ENCODE measurements around the gene DNAH11. TPM values are rescaled to one million over a fixed set of nuclear protein-coding genes. Genes with fewer than 3 reads are reported as not detected.
A peak's percentile ranks its signal among the peaks of the same experiment; 100 is the strongest.

DNAH11 gene
- total and polyA plus RNA-seq, 3 donors from 2014 or later: 4.9 to 19.3 (median 14.2) TPM

DNA sequence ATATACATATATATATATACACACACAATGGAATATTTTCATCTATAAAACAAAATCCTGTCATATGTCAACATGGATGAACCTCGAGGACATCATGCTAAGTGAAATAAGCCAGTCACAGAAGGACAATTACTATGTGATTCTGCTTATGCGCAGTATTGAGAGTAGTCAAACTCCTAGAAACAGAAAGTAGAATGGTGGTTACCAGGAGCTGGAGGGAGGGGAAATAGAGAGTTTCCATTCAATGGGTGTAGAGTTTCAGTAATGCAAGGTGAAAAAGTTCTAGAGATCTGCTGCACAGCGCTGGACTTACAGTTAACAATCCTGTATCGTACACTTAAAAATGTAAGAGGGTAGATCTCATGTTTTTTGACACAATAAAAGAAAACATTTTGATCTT lies 221.0 kb downstream of the DNAH11 start:
- no peak overlapping the region for H3K27ac ChIP-seq

DNA sequence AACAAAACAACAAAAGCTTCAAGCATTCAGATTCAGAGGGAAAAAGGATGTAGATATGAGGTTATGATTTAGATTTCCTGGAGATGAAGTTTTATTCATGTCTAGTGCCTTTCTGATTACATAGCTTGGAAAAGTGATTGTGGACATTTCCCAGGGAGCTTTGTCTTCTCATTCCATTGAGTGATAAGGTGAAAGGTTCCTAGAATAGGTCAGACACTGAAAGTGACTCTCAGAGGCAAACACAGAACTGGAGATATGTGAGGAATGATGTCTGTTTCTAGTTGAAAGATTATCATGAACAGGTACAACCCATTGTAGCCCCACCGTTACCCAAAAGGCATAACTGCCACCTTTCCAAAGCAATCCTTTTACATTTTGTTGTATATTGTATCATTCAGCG lies 223.4 kb downstream of the DNAH11 start:
- no peak for DNase-seq
- intact Hi-C loops (cut with DNase I; ENCODE audit: low total_unique reads): no loop called here

More for the DNA sequence above, 221.0 kb downstream of the DNAH11 start:
- DNase-seq: no peak
- H3K4me1 ChIP-seq: no peaks in the 10 kb centered on the region
- no peaks in the 10 kb centered on the region for H3K27me3 ChIP-seq
- no peaks in the 10 kb centered on the region for H3K36me3 ChIP-seq (ENCODE audit: low read depth, missing control alignments)
- WGBS, 2 donors: 90 to 94% methylated on average over 4 of the region's 4 CpGs
- TF ChIP-seq POLR2A (IDR thresholded peaks at IDR 0.05): no peak
- TF ChIP-seq, protein P1, sequence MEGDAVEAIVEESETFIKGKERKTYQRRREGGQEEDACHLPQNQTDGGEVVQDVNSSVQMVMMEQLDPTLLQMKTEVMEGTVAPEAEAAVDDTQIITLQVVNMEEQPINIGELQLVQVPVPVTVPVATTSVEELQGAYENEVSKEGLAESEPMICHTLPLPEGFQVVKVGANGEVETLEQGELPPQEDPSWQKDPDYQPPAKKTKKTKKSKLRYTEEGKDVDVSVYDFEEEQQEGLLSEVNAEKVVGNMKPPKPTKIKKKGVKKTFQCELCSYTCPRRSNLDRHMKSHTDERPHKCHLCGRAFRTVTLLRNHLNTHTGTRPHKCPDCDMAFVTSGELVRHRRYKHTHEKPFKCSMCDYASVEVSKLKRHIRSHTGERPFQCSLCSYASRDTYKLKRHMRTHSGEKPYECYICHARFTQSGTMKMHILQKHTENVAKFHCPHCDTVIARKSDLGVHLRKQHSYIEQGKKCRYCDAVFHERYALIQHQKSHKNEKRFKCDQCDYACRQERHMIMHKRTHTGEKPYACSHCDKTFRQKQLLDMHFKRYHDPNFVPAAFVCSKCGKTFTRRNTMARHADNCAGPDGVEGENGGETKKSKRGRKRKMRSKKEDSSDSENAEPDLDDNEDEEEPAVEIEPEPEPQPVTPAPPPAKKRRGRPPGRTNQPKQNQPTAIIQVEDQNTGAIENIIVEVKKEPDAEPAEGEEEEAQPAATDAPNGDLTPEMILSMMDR (IDR thresholded peaks at IDR 0.05): no peak
- H3K4me3 ChIP-seq: no peak overlapping the region
- intact Hi-C loops (cut with DNase I; ENCODE audit: low total_unique reads): no loop called here
- H3K9me3 ChIP-seq: no peaks in the 10 kb centered on the region

DNA sequence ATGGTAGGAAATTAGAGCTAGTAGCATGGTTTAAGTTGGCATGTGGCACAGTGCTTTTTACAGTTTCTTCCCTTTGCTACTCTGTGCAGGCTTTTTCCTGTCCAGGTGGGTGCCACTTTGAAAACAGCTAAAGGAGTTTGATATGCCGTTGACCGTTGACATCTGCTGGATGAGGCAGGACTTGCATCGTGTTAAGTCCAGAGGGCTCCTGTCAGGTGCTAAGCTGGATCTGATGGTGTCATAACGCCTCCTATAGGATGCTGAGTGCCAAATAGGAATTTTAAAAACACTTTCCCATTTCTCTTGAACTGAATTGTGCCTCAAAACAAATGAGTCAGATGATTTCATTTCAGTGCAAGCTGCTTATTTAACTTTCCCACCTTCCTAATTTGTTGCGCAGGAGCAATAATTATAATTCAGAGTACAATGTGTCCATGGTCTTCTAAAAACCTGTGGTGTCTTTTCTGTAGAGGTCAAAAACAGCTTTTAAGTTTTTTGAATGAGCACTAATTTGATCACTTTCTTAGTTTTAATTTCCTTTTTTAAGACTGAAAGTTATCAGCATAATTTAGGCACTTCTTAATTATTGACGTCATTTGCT lies 224.6 kb downstream of the DNAH11 start:
- DNase-seq: peak; percentile 74
- no peaks in the 10 kb centered on the region for H3K4me1 ChIP-seq
- no peaks in the 10 kb centered on the region for H3K27me3 ChIP-seq
- H3K27ac ChIP-seq: no peak overlapping the region
- H3K9me3 ChIP-seq: no peaks in the 10 kb centered on the region
- 34 to 47% methylated on average over 6 of the region's 6 CpGs for WGBS, 2 donors
- no peaks in the 10 kb centered on the region for H3K36me3 ChIP-seq (ENCODE audit: low read depth, missing control alignments)
- TF ChIP-seq, protein P1 (IDR thresholded peaks at IDR 0.05): peak in 1 of 3 experiments; percentile 38
- TF ChIP-seq POLR2A (IDR thresholded peaks at IDR 0.05): no peak
- intact Hi-C loops (cut with DNase I; ENCODE audit: low total_unique reads): no loop called here
- H3K4me3 ChIP-seq: no peak overlapping the region

More for the DNA sequence above, 223.4 kb downstream of the DNAH11 start:
- Histone ChIP-seq H3K36me3 (ENCODE audit: low read depth, missing control alignments) (no peaks in the 10 kb centered on the region), H3K9me3 (no peaks in the 10 kb centered on the region), H3K4me1 (no peaks in the 10 kb centered on the region), H3K27me3 (no peaks in the 10 kb centered on the region), H3K27ac (no peak overlapping the region), H3K4me3 (no peak overlapping the region)
- 82 to 88% methylated on average over 2 of the region's 2 CpGs for WGBS, 2 donors
- no peak for TF ChIP-seq POLR2A (IDR thresholded peaks at IDR 0.05)
- TF ChIP-seq, protein P1 (IDR thresholded peaks at IDR 0.05): no peak

DNA sequence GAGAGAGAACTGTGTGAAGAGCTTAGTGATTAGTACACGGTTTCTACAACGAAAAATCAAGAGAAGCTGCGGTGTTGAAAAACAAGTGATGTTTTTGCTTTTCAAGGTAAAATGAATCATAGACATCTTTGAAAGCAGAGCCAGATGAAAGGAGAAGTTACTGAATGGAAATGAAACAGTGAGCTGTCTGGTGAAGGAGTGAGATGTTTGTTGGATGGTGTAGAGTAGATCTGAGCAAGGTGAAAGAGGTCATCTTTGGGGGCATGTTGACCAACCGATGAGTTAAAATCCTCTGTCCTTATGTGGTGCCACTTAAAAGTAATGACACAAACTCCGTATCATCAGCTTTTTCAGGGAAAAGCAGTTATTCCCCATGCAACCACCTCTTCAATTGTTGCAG lies 225.4 kb downstream of the DNAH11 start:
- 68% methylated on average over 5 of the region's 5 CpGs for WGBS, 2 donors
- TF ChIP-seq POLR2A (IDR thresholded peaks at IDR 0.05): no peak
- TF ChIP-seq, protein P1 (IDR thresholded peaks at IDR 0.05): no peak
- Histone ChIP-seq H3K4me3 (no peak overlapping the region), H3K36me3 (ENCODE audit: low read depth, missing control alignments) (no peaks in the 10 kb centered on the region), H3K27ac (no peak overlapping the region), H3K4me1 (no peaks in the 10 kb centered on the region), H3K27me3 (no peaks in the 10 kb centered on the region), H3K9me3 (no peaks in the 10 kb centered on the region)
- intact Hi-C loops (cut with DNase I; ENCODE audit: low total_unique reads): no loop called here
- no peak for DNase-seq

DNA sequence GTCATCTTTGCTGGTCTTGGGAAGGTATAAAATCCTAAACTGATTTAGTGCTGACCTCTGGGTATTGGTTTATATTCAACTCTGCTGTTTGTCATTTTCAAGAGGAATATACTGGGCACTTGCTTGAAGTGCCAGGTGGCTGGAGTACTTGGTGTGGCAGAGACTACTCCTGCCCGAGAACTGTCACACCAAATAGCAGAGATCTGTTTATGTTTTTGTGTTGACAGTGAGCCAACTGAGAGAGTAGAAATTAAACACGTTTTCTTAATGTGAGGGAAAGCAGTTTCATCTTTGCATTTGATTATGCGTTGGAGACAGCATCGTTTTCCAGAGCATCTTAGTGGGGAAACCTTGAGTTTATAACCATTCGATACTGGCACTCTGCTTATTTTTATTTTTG lies 228.4 kb downstream of the DNAH11 start:
- TF ChIP-seq, protein P1 (IDR thresholded peaks at IDR 0.05): no peak
- TF ChIP-seq POLR2A (IDR thresholded peaks at IDR 0.05): no peak
- Histone ChIP-seq H3K9me3 (no peaks in the 10 kb centered on the region), H3K4me1 (no peaks in the 10 kb centered on the region), H3K36me3 (ENCODE audit: low read depth, missing control alignments) (no peaks in the 10 kb centered on the region), H3K27ac (no peak overlapping the region), H3K4me3 (no peak overlapping the region), H3K27me3 (no peaks in the 10 kb centered on the region)
- WGBS, 2 donors: 46 to 52% methylated on average over 5 of the region's 5 CpGs
- DNase-seq: no peak
- intact Hi-C loops (cut with DNase I; ENCODE audit: low total_unique reads): no loop called here

Data from testis (tissue), 3 donors.